SK-N-MC (cell line): Measurements from ENCODE around the gene CIB4.

Experiments
- EZH2 ChIP-seq: fragments of 200-600 bp; sonication (generic); IDR thresholded peaks from one replicate; pipeline ENCODE4 v1.6.1; 2017; ENCODE audit warnings: antibody characterized with exemption
- POLR2AphosphoS5 ChIP-seq: IDR thresholded peaks from 2 replicates; pipeline ENCODE4 v1.6.1; 2012; ENCODE audit warnings: mild to moderate bottlenecking, low read depth, low read length, borderline replicate concordance

DNA sequence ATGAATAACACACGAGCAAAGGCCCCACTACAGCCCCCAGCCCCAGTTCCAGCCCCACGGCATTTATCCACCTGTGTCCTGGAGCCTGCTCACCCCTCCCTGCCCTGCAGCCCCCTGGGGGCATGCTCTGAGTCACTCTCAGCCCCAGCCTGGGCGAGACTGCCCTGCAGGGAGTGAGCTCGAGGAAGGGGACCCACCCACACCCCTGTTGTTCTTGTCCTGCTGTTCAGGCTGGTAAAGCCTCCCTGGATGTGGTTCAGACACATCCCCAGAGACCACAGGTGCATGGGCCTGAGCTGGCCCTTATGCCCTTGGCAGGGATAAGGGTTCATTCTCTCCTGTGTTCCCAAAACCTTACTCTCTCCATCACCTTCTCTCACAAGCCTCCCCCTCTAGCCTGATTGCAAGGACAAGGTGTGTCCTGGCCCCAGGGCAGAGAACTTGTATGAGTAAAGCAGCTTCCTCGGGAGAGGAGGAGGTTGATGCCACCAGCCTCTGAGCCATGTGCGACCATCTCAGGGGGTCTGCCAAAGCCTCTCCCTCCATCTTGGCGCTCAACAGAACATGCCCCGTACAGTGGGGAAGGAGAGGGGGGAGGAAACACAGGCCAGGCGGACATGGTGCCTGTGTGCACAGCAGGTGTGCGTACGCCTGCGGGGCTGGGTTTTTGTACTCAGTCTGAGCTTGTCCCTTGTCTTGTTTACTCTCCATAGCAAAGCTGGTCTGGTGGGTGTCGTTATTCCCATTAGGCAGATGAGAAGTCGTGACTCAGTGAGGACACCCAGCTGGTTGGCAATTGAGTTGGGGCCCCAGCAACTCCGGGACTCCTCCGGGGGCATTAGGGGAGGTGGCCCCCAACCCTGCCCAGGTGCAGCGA lies 64.4 kb downstream of the CIB4 start:
- TF ChIP-seq POLR2AphosphoS5 (no peak), EZH2 (no peak)
